K562 (cell line): ENCODE data around the gene TEX38. TPM values are rescaled to one million over a fixed set of nuclear protein-coding genes. Genes with fewer than 3 reads are reported as not detected.

Experiments used
- CCNT2 ChIP-seq: IDR thresholded peaks from 2 replicates; pipeline ENCODE4 v1.6.1; 2011; ENCODE audit warnings: borderline replicate concordance, low read depth, mild to moderate bottlenecking, moderate library complexity, mixed read lengths, low read length; ENCODE audit not compliant: insufficient read length; ENCODE audit errors: extremely low read depth
- CHCHD3 ChIP-seq: fragments of 250-450 bp; sonication (Bioruptor Pico); IDR thresholded peaks from 2 replicates; pipeline ENCODE4 v2.1.2; 2022; ENCODE audit warnings: mild to moderate bottlenecking
- EP300 ChIP-seq: IDR thresholded peaks from 2 replicates; pipeline ENCODE4 v1.6.1; 2012; ENCODE audit warnings: low read length, improper control_type of control experiment
- FOXK2 ChIP-seq, 2 experiments: fragments of 450-650 bp; IDR thresholded peaks in 1 of 2; conservative IDR thresholded peaks in 1 of 2; 2 replicates each; pipeline ENCODE4 v1.6.1; 2016; ENCODE audit warnings: low read depth in 2 of 2, mild to moderate bottlenecking in 1 of 2
- HDAC3 ChIP-seq: fragments of 450-650 bp; IDR thresholded peaks from 2 replicates; pipeline ENCODE4 v1.6.1; 2018; ENCODE audit warnings: borderline replicate concordance, mild to moderate bottlenecking, moderate library complexity; ENCODE audit not compliant: partially characterized antibody
- NEUROD1 ChIP-seq: fragments of 150-350 bp; IDR thresholded peaks from 2 replicates; pipeline ENCODE4 v1.6.1; 2014; ENCODE audit warnings: borderline replicate concordance, low read length, low read depth; ENCODE audit not compliant: partially characterized antibody
- NFE2 ChIP-seq: IDR thresholded peaks from 2 replicates; pipeline ENCODE4 v1.6.1; 2014; ENCODE audit warnings: antibody characterized with exemption, low read depth
- RBBP5 ChIP-seq: fragments of 200-600 bp; sonication (generic); IDR thresholded peaks from 2 replicates; pipeline ENCODE4 v1.6.1; 2012; ENCODE audit warnings: borderline replicate concordance, mild to moderate bottlenecking, low read length, control low read depth, inconsistent platforms; ENCODE audit not compliant: insufficient read depth, poor library complexity, severe bottlenecking
- SRSF7 ChIP-seq: fragments of 200-400 bp; formaldehyde crosslinking; optimal IDR thresholded peaks from 2 replicates; pipeline ENCODE3; 2017; ENCODE audit warnings: mild to moderate bottlenecking, low read depth, low read length
- ZNF184 ChIP-seq: sonication (generic); formaldehyde crosslinking; IDR thresholded peaks from 2 replicates; pipeline ENCODE4 v1.5.0; 2020; ENCODE audit warnings: missing genetic modification reagents
- ZNF445 ChIP-seq: fragments of 250-450 bp; sonication (Bioruptor Pico); IDR thresholded peaks from 2 replicates; pipeline ENCODE4 v1.4.0; 2020; ENCODE audit warnings: low read depth, mild to moderate bottlenecking, moderate library complexity
- ZNF717 ChIP-seq: fragments of 250-450 bp; sonication (Bioruptor Pico); IDR thresholded peaks from 2 replicates; pipeline ENCODE4 v1.5.0; 2021
- polyA plus RNA-seq, 8 experiments: library from polyadenylated mRNA; depleted of rRNA in 4 of 8; stranded (reverse) in 5 of 8; unstranded in 3 of 8; fragments of >200 nt; fragmentation: Nextera tagmentation in 2 of 8; fragmentation: Illumina TruSeq in 1 of 8; extraction: Ambion mirVana in 2 of 8; extraction: Trizol in 1 of 8; gene quantifications; 2 replicates each; pipeline versions ENCODE4 v1.2.1 to v1.2.3, GENCODE V29; 2011 to 2014; ENCODE audit warnings: inconsistent platforms in 1 of 8, missing spikeins in 1 of 8
- total RNA-seq, 7 experiments: library from RNA; depleted of rRNA in 6 of 7; stranded (reverse); fragments of >200 nt in 6 of 7; fragmentation: Illumina TruSeq in 2 of 7; extraction: Trizol in 2 of 7; gene quantifications; 2 replicates each; pipeline versions ENCODE4 v1.2.1 to v1.2.3, GENCODE V29; 2011 to 2021; ENCODE audit warnings: low replicate concordance in 1 of 7
- TF ChIP-seq, protein P1 (sequence below): fragments of 450-650 bp; IDR thresholded peaks from 2 replicates; pipeline ENCODE4 v1.6.1; 2016; ENCODE audit warnings: low read depth, mild to moderate bottlenecking, moderate library complexity
- TF ChIP-seq, protein P2 (sequence below), 3 experiments: fragments of 200-800 bp in 1 of 3; fragments of 250-450 bp in 1 of 3; fragments of 450-650 bp in 1 of 3; sonication (Bioruptor Pico) in 1 of 3; sonication (Bioruptor generic) in 1 of 3; formaldehyde crosslinking in 1 of 3; IDR thresholded peaks; 2 replicates each; pipeline versions ENCODE4 v1.6.1 to v1.8.0; 2016 to 2022; ENCODE audit warnings: mild to moderate bottlenecking in 2 of 3, missing genetic modification characterization in 2 of 3, missing compliant biosample characterization in 1 of 3, moderate library complexity in 1 of 3
- TF ChIP-seq, protein P3 (sequence below): fragments of 450-650 bp; IDR thresholded peaks from 2 replicates; pipeline ENCODE4 v1.6.1; 2016; ENCODE audit warnings: missing biosample characterization, missing genetic modification characterization
- TF ChIP-seq, protein P4 (sequence below): fragments of 250-450 bp; sonication (Bioruptor Pico); IDR thresholded peaks from 2 replicates; pipeline ENCODE4 v1.5.0; 2020; ENCODE audit warnings: mild to moderate bottlenecking
- TF ChIP-seq, protein P5 (sequence below): fragments of 250-450 bp; sonication (Bioruptor Pico); IDR thresholded peaks from 2 replicates; pipeline ENCODE4 v1.8.0; 2022; ENCODE audit warnings: moderate library complexity, mild to moderate bottlenecking, inconsistent platforms

Gene TEX38
- total and polyA plus RNA-seq, 9 of the 15 experiments (the other 6 are each of a cell fraction or from before 2014, with no cell fraction given) = not detected

DNA sequence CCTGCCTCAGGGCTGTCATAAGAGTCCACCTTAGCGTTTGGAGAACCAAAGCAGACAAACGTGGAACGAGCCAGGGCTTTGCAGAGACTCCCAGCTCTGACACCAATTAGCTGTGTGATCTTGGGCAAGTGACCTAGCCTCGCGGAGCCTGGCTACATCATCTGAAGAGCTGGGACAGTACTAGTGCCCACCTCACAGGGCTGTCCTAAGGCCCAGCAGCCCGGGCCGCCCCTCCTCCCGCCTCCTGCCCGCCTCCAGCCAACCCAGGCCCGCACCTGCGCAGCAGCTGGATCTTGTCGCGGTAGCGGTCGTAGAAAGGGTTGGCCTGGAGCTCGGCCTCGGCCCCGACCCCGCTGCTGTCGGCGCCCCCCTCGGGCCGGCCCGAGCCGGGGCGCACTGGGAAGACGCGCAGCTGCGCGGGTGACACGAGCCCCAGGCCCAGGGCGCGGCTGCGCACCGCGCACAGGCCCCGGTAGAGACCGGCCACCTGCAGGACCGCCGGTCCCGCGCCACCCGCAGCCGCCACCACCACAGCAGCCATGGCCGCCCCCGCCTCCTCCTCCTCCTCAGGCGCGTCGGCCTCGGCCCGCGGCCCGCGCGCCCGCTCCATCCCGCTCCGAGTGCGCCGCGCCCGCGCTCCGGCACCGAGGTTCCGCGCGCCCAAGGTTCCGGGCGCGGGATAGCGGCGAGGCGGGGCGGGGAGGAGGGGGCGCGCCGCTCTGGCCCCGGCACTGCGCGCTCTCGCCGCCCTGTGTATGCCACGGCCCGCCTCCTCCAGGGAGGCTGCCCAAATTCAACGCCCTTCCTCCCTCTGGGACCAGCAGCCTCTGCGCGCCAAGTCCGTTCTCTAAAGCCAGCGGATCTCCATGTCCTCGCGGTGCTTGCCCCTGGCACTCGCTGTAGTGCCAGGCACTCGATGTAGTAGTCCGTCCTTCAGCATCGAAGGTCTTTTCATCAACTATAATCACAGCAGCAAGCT, 3.6 kb upstream of the TEX38 start, which contains the start of gene ATPAF1 (continued):
- TF ChIP-seq SRSF7 (no peak), ZNF184 (CRISPR knock-in tag) (no peak), CCNT2 (peak; percentile 72), NEUROD1 (no peak), ZNF717 (CRISPR knock-in tag) (no peak), NFE2 (no peak), ZNF445 (no peak), FOXK2 (conservative IDR thresholded peaks at IDR 0.05 in 1 of 2, IDR thresholded peaks at IDR 0.05 in 1 of 2; ENCODE audit: low read depth in 2 of 2) (no peak), CHCHD3 (CRISPR knock-in tag) (no peak), HDAC3 (no peak), EP300 (no peak), RBBP5 (peak; percentile 81)
- TF ChIP-seq, protein P1, sequence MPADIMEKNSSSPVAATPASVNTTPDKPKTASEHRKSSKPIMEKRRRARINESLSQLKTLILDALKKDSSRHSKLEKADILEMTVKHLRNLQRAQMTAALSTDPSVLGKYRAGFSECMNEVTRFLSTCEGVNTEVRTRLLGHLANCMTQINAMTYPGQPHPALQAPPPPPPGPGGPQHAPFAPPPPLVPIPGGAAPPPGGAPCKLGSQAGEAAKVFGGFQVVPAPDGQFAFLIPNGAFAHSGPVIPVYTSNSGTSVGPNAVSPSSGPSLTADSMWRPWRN = no peak
- TF ChIP-seq, protein P2, sequence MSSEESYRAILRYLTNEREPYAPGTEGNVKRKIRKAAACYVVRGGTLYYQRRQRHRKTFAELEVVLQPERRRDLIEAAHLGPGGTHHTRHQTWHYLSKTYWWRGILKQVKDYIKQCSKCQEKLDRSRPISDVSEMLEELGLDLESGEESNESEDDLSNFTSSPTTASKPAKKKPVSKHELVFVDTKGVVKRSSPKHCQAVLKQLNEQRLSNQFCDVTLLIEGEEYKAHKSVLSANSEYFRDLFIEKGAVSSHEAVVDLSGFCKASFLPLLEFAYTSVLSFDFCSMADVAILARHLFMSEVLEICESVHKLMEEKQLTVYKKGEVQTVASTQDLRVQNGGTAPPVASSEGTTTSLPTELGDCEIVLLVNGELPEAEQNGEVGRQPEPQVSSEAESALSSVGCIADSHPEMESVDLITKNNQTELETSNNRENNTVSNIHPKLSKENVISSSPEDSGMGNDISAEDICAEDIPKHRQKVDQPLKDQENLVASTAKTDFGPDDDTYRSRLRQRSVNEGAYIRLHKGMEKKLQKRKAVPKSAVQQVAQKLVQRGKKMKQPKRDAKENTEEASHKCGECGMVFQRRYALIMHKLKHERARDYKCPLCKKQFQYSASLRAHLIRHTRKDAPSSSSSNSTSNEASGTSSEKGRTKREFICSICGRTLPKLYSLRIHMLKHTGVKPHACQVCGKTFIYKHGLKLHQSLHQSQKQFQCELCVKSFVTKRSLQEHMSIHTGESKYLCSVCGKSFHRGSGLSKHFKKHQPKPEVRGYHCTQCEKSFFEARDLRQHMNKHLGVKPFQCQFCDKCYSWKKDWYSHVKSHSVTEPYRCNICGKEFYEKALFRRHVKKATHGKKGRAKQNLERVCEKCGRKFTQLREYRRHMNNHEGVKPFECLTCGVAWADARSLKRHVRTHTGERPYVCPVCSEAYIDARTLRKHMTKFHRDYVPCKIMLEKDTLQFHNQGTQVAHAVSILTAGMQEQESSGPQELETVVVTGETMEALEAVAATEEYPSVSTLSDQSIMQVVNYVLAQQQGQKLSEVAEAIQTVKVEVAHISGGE (CRISPR knock-in tag; IDR thresholded peaks at IDR 0.05) = peak; percentile 92 to 99 (median 97); a peak in 5 of 6 replicates
- TF ChIP-seq, protein P3, sequence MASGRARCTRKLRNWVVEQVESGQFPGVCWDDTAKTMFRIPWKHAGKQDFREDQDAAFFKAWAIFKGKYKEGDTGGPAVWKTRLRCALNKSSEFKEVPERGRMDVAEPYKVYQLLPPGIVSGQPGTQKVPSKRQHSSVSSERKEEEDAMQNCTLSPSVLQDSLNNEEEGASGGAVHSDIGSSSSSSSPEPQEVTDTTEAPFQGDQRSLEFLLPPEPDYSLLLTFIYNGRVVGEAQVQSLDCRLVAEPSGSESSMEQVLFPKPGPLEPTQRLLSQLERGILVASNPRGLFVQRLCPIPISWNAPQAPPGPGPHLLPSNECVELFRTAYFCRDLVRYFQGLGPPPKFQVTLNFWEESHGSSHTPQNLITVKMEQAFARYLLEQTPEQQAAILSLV (tag) = no peak
- TF ChIP-seq, protein P4, sequence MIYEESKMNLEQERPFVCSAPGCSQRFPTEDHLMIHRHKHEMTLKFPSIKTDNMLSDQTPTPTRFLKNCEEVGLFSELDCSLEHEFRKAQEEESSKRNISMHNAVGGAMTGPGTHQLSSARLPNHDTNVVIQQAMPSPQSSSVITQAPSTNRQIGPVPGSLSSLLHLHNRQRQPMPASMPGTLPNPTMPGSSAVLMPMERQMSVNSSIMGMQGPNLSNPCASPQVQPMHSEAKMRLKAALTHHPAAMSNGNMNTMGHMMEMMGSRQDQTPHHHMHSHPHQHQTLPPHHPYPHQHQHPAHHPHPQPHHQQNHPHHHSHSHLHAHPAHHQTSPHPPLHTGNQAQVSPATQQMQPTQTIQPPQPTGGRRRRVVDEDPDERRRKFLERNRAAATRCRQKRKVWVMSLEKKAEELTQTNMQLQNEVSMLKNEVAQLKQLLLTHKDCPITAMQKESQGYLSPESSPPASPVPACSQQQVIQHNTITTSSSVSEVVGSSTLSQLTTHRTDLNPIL (CRISPR knock-in tag) = no peak
- TF ChIP-seq, protein P5, sequence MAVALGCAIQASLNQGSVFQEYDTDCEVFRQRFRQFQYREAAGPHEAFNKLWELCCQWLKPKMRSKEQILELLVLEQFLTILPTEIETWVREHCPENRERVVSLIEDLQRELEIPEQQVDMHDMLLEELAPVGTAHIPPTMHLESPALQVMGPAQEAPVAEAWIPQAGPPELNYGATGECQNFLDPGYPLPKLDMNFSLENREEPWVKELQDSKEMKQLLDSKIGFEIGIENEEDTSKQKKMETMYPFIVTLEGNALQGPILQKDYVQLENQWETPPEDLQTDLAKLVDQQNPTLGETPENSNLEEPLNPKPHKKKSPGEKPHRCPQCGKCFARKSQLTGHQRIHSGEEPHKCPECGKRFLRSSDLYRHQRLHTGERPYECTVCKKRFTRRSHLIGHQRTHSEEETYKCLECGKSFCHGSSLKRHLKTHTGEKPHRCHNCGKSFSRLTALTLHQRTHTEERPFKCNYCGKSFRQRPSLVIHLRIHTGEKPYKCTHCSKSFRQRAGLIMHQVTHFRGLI (CRISPR knock-in tag) = no peak
